Activated CD4-positive, CD25-positive, alpha-beta regulatory T cell (primary cell): Measurements from ENCODE around the gene PCDHA13.
"Not testable (repeated sequence)": the region's sequence is repeated elsewhere in the genome, so short reads cannot be mapped to it uniquely, and the experiment has no call there.

Experiments
- DNase-seq, 4 experiments: peaks; one replicate each; lab custom pipeline; 2025; lab: John Stamatoyannopoulos, UW

The PCDHA13 gene

GRCh38 chr5:140870221-140871201 is 11.4 kb upstream of the PCDHA13 start:
- no peak for DNase-seq

GRCh38 chr5:140875085-140876065 is 6.5 kb upstream of the PCDHA13 start, which contains the start of gene PCDHA12:
TSS of gene PCDHA12 (plus strand) at chr5:140875308. CDS start at chr5:140875473, 165 bp downstream.
- DNase-seq, result no peak

DNA sequence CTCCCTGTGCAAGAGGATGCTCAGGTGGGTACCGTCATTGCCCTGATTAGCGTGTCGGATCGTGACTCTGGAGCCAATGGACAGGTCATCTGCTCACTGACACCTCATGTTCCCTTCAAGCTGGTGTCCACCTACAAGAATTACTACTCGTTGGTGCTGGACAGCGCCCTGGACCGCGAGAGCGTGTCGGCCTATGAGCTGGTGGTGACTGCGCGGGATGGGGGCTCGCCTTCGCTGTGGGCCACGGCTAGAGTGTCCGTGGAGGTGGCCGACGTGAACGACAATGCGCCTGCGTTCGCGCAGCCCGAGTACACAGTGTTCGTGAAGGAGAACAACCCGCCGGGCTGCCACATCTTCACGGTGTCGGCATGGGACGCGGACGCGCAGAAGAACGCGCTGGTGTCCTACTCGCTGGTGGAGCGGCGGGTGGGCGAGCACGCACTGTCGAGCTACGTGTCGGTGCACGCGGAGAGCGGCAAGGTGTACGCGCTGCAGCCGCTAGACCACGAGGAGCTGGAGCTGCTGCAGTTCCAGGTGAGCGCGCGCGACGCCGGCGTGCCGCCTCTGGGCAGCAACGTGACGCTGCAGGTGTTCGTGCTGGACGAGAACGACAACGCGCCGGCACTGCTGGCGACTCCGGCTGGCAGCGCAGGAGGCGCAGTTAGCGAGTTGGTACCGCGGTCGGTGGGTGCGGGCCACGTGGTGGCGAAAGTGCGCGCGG is 5.2 kb upstream of the PCDHA13 start:
- not testable (repeated sequence) for DNase-seq

DNA sequence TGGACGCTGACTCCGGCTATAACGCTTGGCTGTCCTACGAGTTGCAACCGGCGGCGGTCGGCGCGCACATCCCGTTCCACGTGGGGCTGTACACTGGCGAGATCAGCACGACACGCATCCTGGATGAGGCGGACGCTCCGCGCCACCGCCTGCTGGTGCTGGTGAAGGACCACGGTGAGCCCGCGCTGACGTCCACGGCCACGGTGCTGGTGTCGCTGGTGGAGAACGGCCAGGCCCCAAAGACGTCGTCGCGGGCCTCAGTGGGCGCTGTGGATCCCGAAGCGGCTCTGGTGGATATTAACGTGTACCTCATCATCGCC is 4.7 kb upstream of the PCDHA13 start:
- DNase-seq, result no peak

GRCh38 chr5:140882591-140882899 is 621 bp downstream of the PCDHA13 start:
- no peak for DNase-seq

- DNase-seq, result no peak
Observed at GRCh38 chr5:140883373-140883772, 1.4 kb downstream of the PCDHA13 start.

DNA sequence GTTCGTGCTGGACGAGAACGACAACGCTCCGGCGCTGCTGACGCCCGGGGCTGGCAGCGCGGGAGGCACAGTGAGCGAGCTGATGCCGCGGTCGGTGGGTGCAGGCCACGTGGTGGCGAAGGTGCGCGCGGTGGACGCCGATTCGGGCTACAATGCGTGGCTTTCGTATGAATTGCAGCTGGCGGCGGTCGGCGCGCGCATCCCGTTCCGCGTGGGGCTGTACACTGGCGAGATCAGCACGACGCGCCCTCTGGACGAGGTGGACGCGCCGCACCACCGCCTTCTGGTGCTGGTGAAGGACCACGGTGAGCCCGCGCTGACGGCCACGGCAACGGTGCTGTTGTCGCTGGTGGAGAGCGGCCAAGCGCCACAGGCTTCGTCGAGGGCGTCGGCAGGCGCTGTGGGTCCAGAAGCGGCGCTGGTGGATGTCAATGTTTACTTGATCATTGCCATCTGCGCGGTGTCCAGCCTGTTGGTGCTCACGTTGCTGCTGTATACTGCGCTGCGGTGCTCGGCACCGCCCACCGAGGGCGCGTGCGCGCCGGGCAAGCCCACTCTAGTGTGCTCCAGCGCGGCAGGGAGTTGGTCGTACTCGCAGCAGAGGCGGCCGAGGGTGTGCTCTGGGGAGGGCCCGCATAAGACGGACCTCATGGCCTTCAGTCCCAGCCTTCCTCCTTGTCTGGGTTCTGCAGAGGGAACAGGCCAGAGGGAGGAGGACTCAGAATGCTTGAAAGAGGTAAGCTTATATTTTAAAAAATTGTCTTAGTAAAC is 2.2 kb downstream of the PCDHA13 start:
- DNase-seq, result no peak

DNA sequence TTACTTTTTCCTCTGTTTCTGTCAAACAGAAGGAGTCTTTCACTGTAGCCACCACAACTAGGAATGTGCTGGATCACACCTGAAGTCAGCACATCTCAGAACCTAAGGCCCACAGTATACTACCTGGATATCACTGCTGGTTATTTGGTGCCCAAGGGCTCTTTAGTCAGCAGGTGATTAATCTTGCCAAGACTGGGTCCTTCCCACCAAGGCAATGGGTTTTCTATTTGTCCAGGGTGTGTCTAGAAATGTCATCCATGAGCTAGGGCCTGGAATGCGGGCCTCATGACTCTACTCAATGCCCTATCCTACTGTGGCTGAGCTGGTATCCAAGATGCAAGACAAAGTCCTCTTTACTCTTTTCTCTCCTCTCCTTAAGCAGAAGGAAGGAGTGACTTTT is 34.4 kb downstream of the PCDHA13 start:
- no peak for DNase-seq

DNA sequence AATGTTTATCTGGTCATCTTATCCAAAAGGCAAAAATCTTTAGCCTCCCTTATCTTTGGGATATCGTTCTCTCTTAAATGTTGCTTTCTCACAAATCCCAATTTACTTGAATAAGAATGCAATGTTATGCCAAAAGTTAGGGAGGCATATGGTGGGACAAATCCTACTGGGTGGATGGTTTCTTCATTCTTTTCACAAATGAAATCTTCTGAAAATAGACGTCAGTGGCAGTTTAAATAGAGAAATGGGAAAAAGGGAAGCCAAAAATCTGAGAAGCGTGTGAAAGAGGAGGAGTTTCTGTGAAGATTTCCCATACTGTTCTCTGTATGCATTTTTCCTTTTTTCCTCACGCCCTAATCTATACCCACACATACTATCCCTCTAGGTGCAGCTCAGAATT is 41.7 kb downstream of the PCDHA13 start:
- DNase-seq, result no peak

- no peak for DNase-seq
Observed at GRCh38 chr5:140925806-140926442, 44.0 kb downstream of the PCDHA13 start, which contains the start of gene PCDHAC1. TSS of gene PCDHAC1 (plus strand) at chr5:140926299. CDS start at chr5:140926893, 594 bp downstream.

GRCh38 chr5:140926443-140927227 is 44.7 kb downstream of the PCDHA13 start:
- no peak for DNase-seq

GRCh38 chr5:140927228-140927573 is 45.3 kb downstream of the PCDHA13 start:
- DNase-seq, result no peak
